HFF-Myc (cell line): ENCODE measurements around the gene MRM2.

Experiments used
- DNase-seq: peaks from one replicate; pipeline ENCODE4 v3.0.0-alpha.2; 2011; ENCODE audit warnings: low read depth; ENCODE audit errors: extremely low read depth
- H3K4me3 ChIP-seq: replicated peaks from 2 replicates; pipeline ENCODE4 v1.5.1; 2011; ENCODE audit warnings: low read depth, mild to moderate bottlenecking, control low read depth, low read length
- CTCF ChIP-seq: IDR thresholded peaks from 2 replicates; pipeline ENCODE4 v1.5.1; 2012; ENCODE audit warnings: mild to moderate bottlenecking, low read depth, low read length, control low read depth; ENCODE audit errors: missing control alignments

MRM2 gene

GRCh38 chr7:2217716-2218443, 24.1 kb downstream of the MRM2 start:
- no peak for DNase-seq
- H3K4me3 ChIP-seq, result no peak overlapping the region
- no peak for TF ChIP-seq CTCF

- DNase-seq, result no peak
- H3K4me3 ChIP-seq, result no peak overlapping the region
- TF ChIP-seq CTCF, result no peak
Measured at GRCh38 chr7:2217206-2217605, 24.8 kb downstream of the MRM2 start.

- DNase-seq, result no peak
- H3K4me3 ChIP-seq, result no peak overlapping the region
- TF ChIP-seq CTCF, result no peak
Measured at GRCh38 chr7:2215851-2216250, 26.2 kb downstream of the MRM2 start.

- no peak overlapping the region for H3K4me3 ChIP-seq
- no peak for DNase-seq
- TF ChIP-seq CTCF, result no peak
Measured at GRCh38 chr7:2214636-2215035, 27.4 kb downstream of the MRM2 start.

- DNase-seq, result no peak
- no peak overlapping the region for H3K4me3 ChIP-seq
Measured at GRCh38 chr7:2213551-2214215, 28.3 kb downstream of the MRM2 start.

GRCh38 chr7:2212906-2213305, 29.1 kb downstream of the MRM2 start:
- no peak for DNase-seq
- TF ChIP-seq CTCF, result no peak
- H3K4me3 ChIP-seq, result no peak overlapping the region

More at GRCh38 chr7:2213551-2214215, 28.3 kb downstream of the MRM2 start:
- TF ChIP-seq CTCF, result no peak
